Cardiac muscle cell (in vitro differentiated cells and primary cell): ENCODE results near the gene THSD7A. TPM values are rescaled to one million over a fixed set of nuclear protein-coding genes. Genes with fewer than 3 reads are reported as not detected.

Source experiments
- DNase-seq, 2 donors: peaks; one replicate each; pipeline versions ENCODE4 v3.0.0 to v3.0.0-alpha.2; 2010 to 2017; ENCODE audit warnings: low read depth in 1 of 2, low spot score in 1 of 2
- H3K27ac ChIP-seq: fragments of 200-600 bp; sonication (generic); 2 replicates; pipeline ENCODE4 v1.5.1; 2016
- H3K27me3 ChIP-seq: fragments of 200-600 bp; sonication (generic); 2 replicates; pipeline ENCODE4 v1.6.0; 2016; ENCODE audit warnings: control low read depth
- H3K36me3 ChIP-seq: fragments of 200-600 bp; sonication (generic); 2 replicates; pipeline ENCODE4 v1.5.1; 2016; ENCODE audit warnings: control low read depth
- H3K4me1 ChIP-seq: fragments of 200-600 bp; sonication (generic); 2 replicates; pipeline ENCODE4 v1.8.1; 2017; ENCODE audit warnings: low read depth, mild to moderate bottlenecking, mixed run types
- H3K4me3 ChIP-seq: fragments of 200-600 bp; sonication (generic); 2 replicates; pipeline ENCODE4 v1.5.1; 2016; ENCODE audit warnings: mild to moderate bottlenecking
- H3K9me3 ChIP-seq: fragments of 200-600 bp; sonication (generic); 2 replicates; pipeline ENCODE4 v1.5.1; 2017; ENCODE audit warnings: low read depth, mild to moderate bottlenecking, control low read depth
- polyA plus RNA-seq: library from polyadenylated mRNA; unstranded; fragments of >200 nt; fragmentation: Nextera tagmentation; extraction: Ambion mirVana; gene quantifications from 2 replicates; pipeline ENCODE4 v1.2.1, GENCODE V29; 2016
- total RNA-seq: library from RNA; depleted of rRNA; stranded (reverse); fragments of >200 nt; gene quantifications from 2 replicates; pipeline ENCODE4 v1.2.3, GENCODE V29; 2016
- TF ChIP-seq, protein P1 (sequence below): IDR thresholded peaks from 2 replicates; pipeline ENCODE4 v1.5.1; 2012; ENCODE audit warnings: low read depth, mild to moderate bottlenecking, low read length

Gene THSD7A
- total and polyA plus RNA-seq, 2 experiments from 2014 or later: 1.5 to 3.7 TPM

DNA sequence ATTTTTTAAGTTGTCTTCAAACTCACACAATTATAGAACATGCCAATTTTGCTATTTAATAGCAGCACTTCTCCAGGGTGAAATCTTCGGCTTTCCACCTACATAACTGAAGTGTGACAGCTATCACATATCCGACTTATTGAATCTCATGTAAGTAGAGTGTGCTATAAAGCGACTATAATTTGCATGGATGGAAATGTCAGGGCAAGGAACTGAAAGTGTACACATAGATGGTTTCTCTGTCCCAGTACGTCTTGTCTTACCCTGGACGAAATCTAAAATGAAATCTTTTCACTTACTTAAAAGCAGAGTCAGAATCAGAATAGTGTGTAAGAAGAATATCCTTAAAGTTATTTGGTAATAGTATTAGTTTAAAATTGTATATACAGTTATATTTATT is 132.3 kb downstream of the THSD7A start:
- Histone ChIP-seq H3K4me1 (peaks cover 21% of the 10 kb centered on the region), H3K36me3 (no peaks in the 10 kb centered on the region), H3K4me3 (no peak overlapping the region), H3K27me3 (no peaks in the 10 kb centered on the region), H3K27ac (no peak overlapping the region), H3K9me3 (no peaks in the 10 kb centered on the region)
- DNase-seq: no peak
- TF ChIP-seq, protein P1, sequence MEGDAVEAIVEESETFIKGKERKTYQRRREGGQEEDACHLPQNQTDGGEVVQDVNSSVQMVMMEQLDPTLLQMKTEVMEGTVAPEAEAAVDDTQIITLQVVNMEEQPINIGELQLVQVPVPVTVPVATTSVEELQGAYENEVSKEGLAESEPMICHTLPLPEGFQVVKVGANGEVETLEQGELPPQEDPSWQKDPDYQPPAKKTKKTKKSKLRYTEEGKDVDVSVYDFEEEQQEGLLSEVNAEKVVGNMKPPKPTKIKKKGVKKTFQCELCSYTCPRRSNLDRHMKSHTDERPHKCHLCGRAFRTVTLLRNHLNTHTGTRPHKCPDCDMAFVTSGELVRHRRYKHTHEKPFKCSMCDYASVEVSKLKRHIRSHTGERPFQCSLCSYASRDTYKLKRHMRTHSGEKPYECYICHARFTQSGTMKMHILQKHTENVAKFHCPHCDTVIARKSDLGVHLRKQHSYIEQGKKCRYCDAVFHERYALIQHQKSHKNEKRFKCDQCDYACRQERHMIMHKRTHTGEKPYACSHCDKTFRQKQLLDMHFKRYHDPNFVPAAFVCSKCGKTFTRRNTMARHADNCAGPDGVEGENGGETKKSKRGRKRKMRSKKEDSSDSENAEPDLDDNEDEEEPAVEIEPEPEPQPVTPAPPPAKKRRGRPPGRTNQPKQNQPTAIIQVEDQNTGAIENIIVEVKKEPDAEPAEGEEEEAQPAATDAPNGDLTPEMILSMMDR: no peak

DNA sequence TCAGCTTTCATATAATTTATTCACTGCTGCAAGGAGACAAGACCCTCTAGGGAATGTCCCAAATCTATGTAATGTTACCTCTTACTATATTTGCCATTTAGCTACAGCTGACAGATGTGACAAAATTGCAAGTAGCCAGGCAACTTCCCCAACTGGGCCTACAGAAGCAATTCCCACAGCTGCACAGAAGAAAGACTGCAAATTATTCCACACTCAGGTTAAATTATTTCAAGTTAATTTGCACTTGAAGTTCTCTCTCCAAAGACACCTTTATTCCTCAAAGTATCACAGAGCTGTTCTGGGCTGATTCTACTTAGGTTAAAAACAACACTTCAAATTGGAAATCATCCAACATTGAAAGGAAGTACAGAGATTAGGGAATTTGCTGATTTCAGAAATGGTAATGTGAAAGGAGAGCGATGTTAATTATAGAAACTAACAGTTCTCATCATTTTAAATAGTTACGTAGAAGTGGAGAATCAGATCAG is 133.6 kb downstream of the THSD7A start:
- Histone ChIP-seq H3K9me3 (no peaks in the 10 kb centered on the region), H3K4me3 (no peak overlapping the region), H3K27me3 (no peaks in the 10 kb centered on the region), H3K27ac (peak overlapping the region; percentile 42), H3K4me1 (peaks cover 21% of the 10 kb centered on the region), H3K36me3 (no peaks in the 10 kb centered on the region)
- TF ChIP-seq, protein P1: no peak
- peak in 1 of 2 donors; percentile 42 for DNase-seq

DNA sequence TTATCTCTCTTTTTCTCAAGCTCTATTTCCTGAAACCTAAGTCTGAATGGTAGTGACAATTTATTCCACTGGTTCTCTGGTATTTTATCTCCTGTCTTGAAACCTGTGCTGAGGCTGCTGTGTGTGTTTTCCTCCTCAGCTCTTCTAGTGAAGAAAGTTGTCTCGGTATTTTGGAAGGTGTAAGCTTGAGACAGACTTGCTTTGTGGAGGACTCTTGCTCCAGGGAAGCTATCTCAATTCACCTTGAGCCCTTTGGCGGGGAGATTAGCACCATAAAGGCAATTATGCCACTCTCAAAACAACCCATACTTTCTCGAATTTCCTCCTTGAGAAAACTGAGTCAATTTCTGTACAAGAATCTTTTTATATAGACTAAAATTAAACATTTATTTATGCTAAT is 141.6 kb downstream of the THSD7A start:
- H3K4me1 ChIP-seq: no peaks in the 10 kb centered on the region

DNA sequence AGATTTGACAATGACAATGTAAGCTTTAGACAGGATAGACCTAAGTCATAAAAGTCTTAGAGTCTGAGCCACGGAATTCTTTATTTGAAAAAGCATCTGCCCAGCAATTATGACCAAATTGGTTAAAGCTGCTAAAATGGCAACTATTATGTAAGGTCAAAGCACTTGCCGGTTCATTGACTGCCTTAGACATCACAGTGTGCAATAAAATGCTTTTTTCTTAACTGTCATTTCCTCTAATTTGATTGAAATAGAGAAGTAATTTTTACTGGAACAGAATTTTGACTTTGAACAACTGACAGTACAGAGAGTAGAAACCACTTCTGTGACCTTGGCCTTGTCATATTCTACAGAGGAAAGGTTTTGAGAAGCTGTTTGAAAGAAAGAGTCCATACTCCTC is 142.9 kb downstream of the THSD7A start:
- TF ChIP-seq, protein P1: no peak
- Histone ChIP-seq H3K4me3 (no peak overlapping the region), H3K36me3 (no peaks in the 10 kb centered on the region), H3K27ac (no peak overlapping the region), H3K9me3 (no peaks in the 10 kb centered on the region), H3K27me3 (no peaks in the 10 kb centered on the region), H3K4me1 (no peaks in the 10 kb centered on the region)
- DNase-seq: no peak

More for the DNA sequence above, 141.6 kb downstream of the THSD7A start:
- H3K27ac ChIP-seq: no peak overlapping the region
- no peaks in the 10 kb centered on the region for H3K27me3 ChIP-seq
- TF ChIP-seq, protein P1: no peak
- no peaks in the 10 kb centered on the region for H3K36me3 ChIP-seq
- no peak for DNase-seq
- no peak overlapping the region for H3K4me3 ChIP-seq
- H3K9me3 ChIP-seq: no peaks in the 10 kb centered on the region

DNA sequence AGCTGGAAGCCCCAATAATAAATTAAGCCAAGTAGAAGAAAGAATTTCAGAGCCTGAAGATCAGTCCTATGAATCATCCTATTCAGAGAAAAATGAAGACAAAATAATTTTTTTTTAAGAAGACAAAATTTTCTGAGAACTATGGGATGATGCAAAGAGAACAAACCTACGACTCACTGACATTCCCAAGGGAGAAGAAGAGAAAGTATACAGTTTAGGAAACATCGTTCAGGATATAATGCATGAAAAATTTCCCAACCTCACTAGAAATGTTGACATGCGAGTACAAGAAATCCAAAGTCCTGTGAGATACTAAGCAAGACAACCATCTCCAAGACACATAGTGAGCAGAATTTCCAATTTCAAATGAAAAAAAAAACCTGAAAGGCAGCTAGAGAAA is 150.5 kb downstream of the THSD7A start:
- DNase-seq: no peak
- TF ChIP-seq, protein P1: no peak
- H3K27me3 ChIP-seq: no peaks in the 10 kb centered on the region

DNA sequence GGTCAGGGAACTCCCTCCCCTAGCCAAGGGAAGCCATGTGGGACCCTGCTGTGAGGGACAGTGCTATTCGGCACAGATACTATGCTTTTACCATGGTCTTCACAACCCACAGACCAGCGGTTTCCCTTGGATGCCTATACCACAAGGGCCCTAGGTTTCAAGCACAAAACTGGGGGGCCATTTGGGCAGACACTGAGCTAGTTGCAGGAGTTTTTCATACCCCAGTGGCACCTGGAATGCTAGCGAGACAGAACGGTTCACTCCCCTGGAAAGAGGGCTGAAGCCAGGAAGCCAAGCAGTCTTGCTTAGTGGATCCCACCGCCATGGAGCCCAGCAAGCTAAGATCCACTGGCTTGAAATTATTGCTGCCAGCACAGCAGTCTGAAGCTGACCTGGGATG is 156.8 kb downstream of the THSD7A start:
- TF ChIP-seq, protein P1: no peak
- DNase-seq: no peak
- no peak overlapping the region for H3K27ac ChIP-seq
- H3K9me3 ChIP-seq: no peaks in the 10 kb centered on the region
- no peak overlapping the region for H3K4me3 ChIP-seq
- H3K36me3 ChIP-seq: no peaks in the 10 kb centered on the region
- no peaks in the 10 kb centered on the region for H3K4me1 ChIP-seq
- no peaks in the 10 kb centered on the region for H3K27me3 ChIP-seq

More for the DNA sequence above, 150.5 kb downstream of the THSD7A start:
- no peaks in the 10 kb centered on the region for H3K36me3 ChIP-seq
- H3K4me1 ChIP-seq: no peaks in the 10 kb centered on the region
- H3K27ac ChIP-seq: no peak overlapping the region
- H3K4me3 ChIP-seq: no peak overlapping the region
- H3K9me3 ChIP-seq: no peaks in the 10 kb centered on the region
